Middle frontal gyrus (tissue), 1 donor: ENCODE measurements around the gene OR10S1.
"Not testable (repeated sequence)": the region's sequence is repeated elsewhere in the genome, so short reads cannot be mapped to it uniquely, and the experiment has no call there.

Experiments
- DNase-seq: peaks from one replicate; pipeline ENCODE4 v3.0.0-alpha.2; 2015; ENCODE audit warnings: low spot score; ENCODE audit errors: extremely low spot score

OR10S1 gene

GRCh38 chr11:123977731-123978347, at the start of gene OR10S1:
OR10S1 (minus strand) TSS chr11:123977781; CDS start chr11:123977664, 117 bp downstream.
- DNase-seq, result no peak

- no peak for DNase-seq
Measured at GRCh38 chr11:124026498-124026897, 48.9 kb upstream of the OR10S1 start, which contains the start of gene OR10G8. OR10G8 (plus strand) TSS chr11:124026798; CDS start chr11:124029623, 2,825 bp downstream.

GRCh38 chr11:124015837-124016236, 38.3 kb upstream of the OR10S1 start:
- not testable (repeated sequence) for DNase-seq

DNA sequence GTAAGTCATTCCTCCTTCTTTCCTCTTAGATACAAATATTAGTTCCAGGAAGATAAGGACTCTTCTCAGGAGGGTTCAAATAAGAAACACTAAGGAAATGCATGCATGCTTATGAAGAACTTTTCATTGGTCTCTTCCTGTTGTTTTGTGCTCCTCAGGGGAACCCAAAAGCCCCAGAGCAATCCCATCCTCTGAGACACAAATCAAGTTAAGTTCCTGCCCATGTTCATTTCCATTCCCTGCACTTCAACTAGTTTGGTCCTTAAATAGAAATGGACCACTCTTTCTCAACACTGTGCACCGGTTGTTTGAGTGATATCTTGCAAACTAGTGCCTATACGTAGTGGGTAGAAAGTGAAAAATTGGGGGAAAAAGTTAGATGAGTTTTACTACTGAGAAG, 35.1 kb upstream of the OR10S1 start, which contains the start of gene OR10G4:
OR10G4 (plus strand) TSS at position 301 of the 400 bp plus-strand sequence. CDS start 2,578 bp downstream, outside the sequence.
- DNase-seq, result no peak

DNA sequence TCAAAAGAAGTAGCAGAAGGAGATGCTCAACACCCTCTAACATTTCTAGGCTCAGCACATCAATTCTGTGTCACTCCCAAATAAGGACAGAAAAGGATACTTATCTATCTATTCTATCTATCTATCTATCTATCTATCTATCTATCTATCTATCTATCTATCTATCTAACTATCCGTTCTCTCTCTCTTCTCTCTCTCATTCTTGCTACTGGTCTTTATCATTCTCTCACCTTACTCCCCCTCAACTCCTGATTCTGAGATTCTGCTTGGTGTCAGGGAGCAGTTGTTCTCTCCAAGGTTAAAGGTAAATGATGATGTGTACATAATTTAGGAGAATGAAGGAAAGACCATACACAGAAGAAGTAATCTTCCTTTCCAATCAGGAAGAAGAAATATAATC, 17.5 kb upstream of the OR10S1 start, which contains the start of gene OR10G6:
OR10G6 (minus strand) TSS at position 43 of the 400 bp plus-strand sequence; CDS start at position 43, 0 bp downstream.
- DNase-seq, result no peak

GRCh38 chr11:123979311-123979710, 1.7 kb upstream of the OR10S1 start:
- no peak for DNase-seq

DNA sequence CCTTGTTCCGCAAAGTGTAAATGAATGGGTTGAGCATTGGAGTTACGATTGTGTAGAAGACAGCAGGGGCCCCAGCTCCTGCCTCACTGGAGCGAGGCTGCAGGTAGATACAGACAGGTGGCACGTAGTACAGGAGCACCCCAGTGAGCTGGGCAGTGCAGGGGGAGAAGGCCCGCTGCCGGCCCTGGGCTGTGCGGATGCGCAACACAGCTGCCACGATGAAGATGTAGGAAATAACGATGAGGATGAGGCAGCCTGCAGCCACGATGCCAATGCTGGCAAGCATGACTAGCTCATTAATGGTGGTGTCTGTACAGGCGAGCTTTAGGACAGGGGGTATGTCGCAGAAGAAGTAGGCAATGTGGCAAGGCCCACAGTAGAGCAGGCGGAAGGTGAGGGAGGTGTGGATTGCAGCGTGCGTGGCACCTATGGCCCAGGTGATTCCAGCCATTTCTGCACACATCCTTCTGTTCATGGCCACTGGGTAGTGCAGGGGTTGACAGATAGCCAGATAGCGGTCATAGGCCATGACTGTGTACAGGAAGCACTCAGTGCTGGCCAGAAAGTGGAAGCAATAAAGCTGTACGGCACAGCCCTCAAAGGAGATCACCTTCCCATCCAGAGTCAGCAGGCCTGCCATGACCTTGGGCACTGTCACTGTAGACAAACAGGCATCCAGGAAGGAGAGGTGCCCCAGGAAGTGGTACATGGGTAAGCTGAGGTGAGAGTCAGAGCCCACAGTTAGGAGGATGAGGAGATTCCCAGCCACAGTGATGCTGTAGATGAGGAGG, 616 bp downstream of the OR10S1 start:
- no peak for DNase-seq

DNA sequence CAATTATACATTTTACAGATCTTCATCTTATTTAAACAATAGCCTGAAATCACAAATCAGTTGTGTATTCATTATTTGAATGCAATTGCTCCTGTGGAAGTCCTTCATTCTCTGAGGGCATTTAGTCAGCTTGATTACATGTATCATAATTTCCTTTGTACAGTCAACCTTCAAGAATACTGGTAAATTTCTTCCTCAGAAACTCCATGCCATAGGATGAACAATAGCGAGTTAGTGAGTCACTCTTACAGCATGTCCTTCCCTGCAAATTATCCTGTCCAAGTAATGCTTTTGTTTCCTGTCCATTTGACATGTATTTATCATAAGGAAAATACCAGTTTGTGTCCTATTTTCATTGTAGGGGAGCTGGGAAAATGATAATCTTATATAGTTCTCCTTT, 3.8 kb downstream of the OR10S1 start:
- no peak for DNase-seq

DNA sequence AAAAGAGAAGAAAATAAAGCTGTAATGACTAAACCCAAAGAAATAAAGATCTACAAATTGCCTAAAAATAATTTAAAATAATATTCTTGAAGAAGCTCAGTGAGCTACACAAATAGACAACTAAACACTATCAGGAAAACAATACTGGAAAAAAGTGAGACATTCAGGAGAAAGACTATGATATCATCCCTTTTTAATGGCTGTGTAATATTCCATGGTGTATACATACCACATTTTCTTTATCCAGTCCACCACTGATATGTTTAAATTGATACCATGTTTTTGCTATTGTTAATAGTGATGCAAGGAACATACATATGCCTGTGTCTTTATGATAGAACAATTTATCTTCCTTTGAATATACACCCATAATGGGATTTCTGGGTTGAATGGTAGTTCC, 20.8 kb downstream of the OR10S1 start:
- DNase-seq, result no peak

DNA sequence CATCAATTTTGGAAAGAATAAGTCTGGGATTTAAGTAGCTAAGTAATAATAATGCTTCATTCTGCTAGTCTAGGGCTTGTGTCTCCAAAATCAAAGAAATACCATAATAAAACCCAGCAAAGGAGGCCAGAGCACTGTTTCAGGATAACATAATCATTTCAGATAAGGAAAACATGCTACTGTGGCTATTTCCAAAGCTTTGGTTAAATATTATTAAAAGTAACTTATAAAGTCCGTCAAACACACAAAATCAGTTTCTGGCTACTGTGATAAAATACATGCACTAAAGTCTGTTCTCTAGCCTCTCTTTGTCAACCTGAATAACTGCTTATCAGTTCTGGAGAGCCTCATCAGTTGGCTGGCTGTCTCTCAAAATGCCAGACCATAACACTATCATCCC, 32.4 kb downstream of the OR10S1 start:
- no peak for DNase-seq

- DNase-seq, result no peak
Measured at GRCh38 chr11:123943738-123944137, 33.8 kb downstream of the OR10S1 start, which contains the start of gene OR6T1. OR6T1 (minus strand) TSS chr11:123943838; CDS start chr11:123943838, 0 bp downstream.

DNA sequence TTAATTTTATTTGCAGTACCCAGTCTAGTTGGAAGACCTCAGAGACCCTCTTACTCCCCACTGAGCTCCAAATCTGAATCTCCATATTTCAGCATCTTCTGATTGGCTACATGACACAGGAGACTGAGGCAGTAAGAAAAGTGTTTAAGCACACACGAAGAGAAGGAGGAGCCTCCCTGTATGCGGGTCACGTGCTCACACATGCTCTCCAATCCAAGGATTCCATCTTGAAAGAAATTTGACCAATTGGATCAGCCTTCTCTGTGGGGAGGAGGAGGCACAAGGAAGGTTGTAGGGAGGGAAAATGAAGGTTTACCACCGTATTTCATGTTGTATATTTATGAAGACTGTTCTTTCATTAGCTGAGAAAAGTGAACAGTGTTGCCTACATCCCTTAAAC, 35.2 kb downstream of the OR10S1 start:
- no peak for DNase-seq

- no peak for DNase-seq
Measured at GRCh38 chr11:123939317-123939716, 38.3 kb downstream of the OR10S1 start, which contains the start of gene OR4D5. OR4D5 (plus strand) TSS chr11:123939617; CDS start chr11:123939617, 0 bp downstream.
